ENCODE measurements around the gene UTS2R.

Gene UTS2R

GRCh38 chr17:82384730-82385481 is 13.3 kb downstream of the UTS2R start (continued):
- no peak for TF ChIP-seq ZNF792 (tag by site-specific recombination; IDR thresholded peaks at IDR 0.05)
- no peak for TF ChIP-seq ZNF596 (tag by site-specific recombination; IDR thresholded peaks at IDR 0.05)
- TF ChIP-seq ZNF335 (tag by site-specific recombination; conservative IDR thresholded peaks at IDR 0.05), result no peak
- no peak for TF ChIP-seq ZNF692 (tag by site-specific recombination; IDR thresholded peaks at IDR 0.05)
- no peak for TF ChIP-seq HOXD13 (CRISPR knock-in tag; IDR thresholded peaks at IDR 0.05; ENCODE audit: borderline replicate concordance)
- TF ChIP-seq ZBTB8A (tag by site-specific recombination; IDR thresholded peaks at IDR 0.05), result no peak
- TF ChIP-seq KLF17 (tag by site-specific recombination; IDR thresholded peaks at IDR 0.05), result no peak
- TF ChIP-seq HOXA7 (CRISPR knock-in tag; IDR thresholded peaks at IDR 0.05; ENCODE audit: borderline replicate concordance), result no peak

DNA sequence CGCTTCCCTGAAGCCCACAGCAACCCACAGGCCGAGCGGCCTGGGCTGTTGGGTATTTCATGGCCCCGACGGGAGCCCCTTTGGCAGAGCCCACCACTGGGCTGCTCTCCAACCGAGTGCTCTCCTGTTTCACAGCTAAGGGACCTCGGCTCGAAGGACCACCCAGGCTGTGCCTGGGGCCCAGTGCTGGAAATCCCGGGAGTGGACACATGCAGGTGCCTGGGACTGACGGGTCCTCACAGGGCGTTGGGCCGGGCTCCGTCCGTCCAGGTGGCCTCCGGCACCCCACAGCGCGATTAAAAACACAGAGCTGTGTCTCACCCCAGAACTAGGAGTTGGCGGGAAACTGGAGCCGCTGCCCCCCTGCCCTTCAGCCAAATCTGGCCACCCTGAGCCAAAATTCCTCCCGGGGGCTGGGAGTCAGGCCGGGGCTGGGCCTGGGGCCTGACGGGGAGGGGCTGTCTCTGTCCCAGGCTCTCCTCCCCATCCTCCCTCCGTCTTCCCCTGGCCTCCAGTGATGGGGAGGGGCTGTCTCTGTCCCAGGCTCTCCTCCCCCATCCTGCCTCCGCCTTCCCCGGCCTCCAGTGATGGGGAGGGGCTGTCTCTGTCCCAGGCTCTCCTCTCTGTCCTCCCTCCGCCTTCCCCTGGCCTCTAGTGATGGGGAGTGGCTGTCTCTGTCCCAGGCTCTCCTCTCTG is 14.1 kb downstream of the UTS2R start:
- H3K27ac ChIP-seq (ENCODE audit: extremely low read depth, low read depth, low read length), result no peak overlapping the region
- H3K9me3 ChIP-seq (ENCODE audit: control insufficient read depth, insufficient read depth, low read depth, low read length), result no peaks in the 10 kb centered on the region
- H3K4me3 ChIP-seq (ENCODE audit: low read depth, low read length), result no peak overlapping the region
- CTCF ChIA-PET, result interaction anchor here (0.6 kb wide), 1 partner anchor 140 kb away, joined by 3 read pairs; no protein-coding TSS in a partner anchor
- H3K4me1 ChIP-seq (ENCODE audit: control insufficient read depth, insufficient read depth, low read length), result no peaks in the 10 kb centered on the region
- POLR2A ChIA-PET, result interaction anchor here (0.6 kb wide), 1 partner anchor 15 kb away, joined by 3 read pairs; no protein-coding TSS in a partner anchor
- TF ChIP-seq ZNF658 (tag by site-specific recombination; IDR thresholded peaks at IDR 0.05) (no peak), IKZF3 (tag by site-specific recombination; IDR thresholded peaks at IDR 0.05) (no peak), MYNN (tag by site-specific recombination; IDR thresholded peaks at IDR 0.05; ENCODE audit: borderline replicate concordance) (no peak), SP3 (tag by site-specific recombination; IDR thresholded peaks at IDR 0.05) (peak; percentile 32; the same call in 1 of the 2 replicates), ZNF175 (tag by site-specific recombination; IDR thresholded peaks at IDR 0.05) (no peak), HOXD13 (CRISPR knock-in tag; IDR thresholded peaks at IDR 0.05; ENCODE audit: borderline replicate concordance) (no peak)
- TF ChIP-seq, protein P1, sequence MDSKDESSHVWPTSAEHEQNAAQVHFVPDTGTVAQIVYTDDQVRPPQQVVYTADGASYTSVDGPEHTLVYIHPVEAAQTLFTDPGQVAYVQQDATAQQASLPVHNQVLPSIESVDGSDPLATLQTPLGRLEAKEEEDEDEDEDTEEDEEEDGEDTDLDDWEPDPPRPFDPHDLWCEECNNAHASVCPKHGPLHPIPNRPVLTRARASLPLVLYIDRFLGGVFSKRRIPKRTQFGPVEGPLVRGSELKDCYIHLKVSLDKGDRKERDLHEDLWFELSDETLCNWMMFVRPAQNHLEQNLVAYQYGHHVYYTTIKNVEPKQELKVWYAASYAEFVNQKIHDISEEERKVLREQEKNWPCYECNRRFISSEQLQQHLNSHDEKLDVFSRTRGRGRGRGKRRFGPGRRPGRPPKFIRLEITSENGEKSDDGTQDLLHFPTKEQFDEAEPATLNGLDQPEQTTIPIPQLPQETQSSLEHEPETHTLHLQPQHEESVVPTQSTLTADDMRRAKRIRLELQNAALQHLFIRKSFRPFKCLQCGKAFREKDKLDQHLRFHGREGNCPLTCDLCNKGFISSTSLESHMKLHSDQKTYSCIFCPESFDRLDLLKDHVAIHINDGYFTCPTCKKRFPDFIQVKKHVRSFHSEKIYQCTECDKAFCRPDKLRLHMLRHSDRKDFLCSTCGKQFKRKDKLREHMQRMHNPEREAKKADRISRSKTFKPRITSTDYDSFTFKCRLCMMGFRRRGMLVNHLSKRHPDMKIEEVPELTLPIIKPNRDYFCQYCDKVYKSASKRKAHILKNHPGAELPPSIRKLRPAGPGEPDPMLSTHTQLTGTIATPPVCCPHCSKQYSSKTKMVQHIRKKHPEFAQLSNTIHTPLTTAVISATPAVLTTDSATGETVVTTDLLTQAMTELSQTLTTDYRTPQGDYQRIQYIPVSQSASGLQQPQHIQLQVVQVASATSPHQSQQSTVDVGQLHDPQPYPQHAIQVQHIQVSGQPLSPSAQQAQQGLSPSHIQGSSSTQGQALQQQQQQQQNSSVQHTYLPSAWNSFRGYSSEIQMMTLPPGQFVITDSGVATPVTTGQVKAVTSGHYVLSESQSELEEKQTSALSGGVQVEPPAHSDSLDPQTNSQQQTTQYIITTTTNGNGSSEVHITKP (tag by site-specific recombination; IDR thresholded peaks at IDR 0.05), result no peak
- H3K36me3 ChIP-seq (ENCODE audit: control insufficient read depth in 2 of 2, insufficient read depth in 1 of 2, low read length in 2 of 2), result no peaks in the 10 kb centered on the region

GRCh38 chr17:82386255-82386831 is 14.8 kb downstream of the UTS2R start:
- no peaks in the 10 kb centered on the region for H3K9me3 ChIP-seq (ENCODE audit: control insufficient read depth, insufficient read depth, low read depth, low read length)
- H3K4me3 ChIP-seq (ENCODE audit: low read depth, low read length), result no peak overlapping the region
- H3K4me1 ChIP-seq (ENCODE audit: control insufficient read depth, insufficient read depth, low read length), result no peaks in the 10 kb centered on the region
- H3K27ac ChIP-seq (ENCODE audit: extremely low read depth, low read depth, low read length), result no peak overlapping the region
- POLR2A ChIA-PET, result no interaction called here
- CTCF ChIA-PET, result no interaction called here
- peaks cover 0 to under 1% of the 10 kb centered on the region in 2 experiments; a peak in 1 of 3 replicates for H3K36me3 ChIP-seq (ENCODE audit: control insufficient read depth in 2 of 2, insufficient read depth in 1 of 2, low read length in 2 of 2)
- no peak for TF ChIP-seq ZNF596 (tag by site-specific recombination; IDR thresholded peaks at IDR 0.05)
- no peak for TF ChIP-seq ZNF621 (tag by site-specific recombination; IDR thresholded peaks at IDR 0.05)
- TF ChIP-seq ZNF341 (tag by site-specific recombination; IDR thresholded peaks at IDR 0.05; ENCODE audit: low read depth), result peak; percentile 81
- no peak for TF ChIP-seq ZNF549 (tag by site-specific recombination; IDR thresholded peaks at IDR 0.05)
- TF ChIP-seq, protein P2, sequence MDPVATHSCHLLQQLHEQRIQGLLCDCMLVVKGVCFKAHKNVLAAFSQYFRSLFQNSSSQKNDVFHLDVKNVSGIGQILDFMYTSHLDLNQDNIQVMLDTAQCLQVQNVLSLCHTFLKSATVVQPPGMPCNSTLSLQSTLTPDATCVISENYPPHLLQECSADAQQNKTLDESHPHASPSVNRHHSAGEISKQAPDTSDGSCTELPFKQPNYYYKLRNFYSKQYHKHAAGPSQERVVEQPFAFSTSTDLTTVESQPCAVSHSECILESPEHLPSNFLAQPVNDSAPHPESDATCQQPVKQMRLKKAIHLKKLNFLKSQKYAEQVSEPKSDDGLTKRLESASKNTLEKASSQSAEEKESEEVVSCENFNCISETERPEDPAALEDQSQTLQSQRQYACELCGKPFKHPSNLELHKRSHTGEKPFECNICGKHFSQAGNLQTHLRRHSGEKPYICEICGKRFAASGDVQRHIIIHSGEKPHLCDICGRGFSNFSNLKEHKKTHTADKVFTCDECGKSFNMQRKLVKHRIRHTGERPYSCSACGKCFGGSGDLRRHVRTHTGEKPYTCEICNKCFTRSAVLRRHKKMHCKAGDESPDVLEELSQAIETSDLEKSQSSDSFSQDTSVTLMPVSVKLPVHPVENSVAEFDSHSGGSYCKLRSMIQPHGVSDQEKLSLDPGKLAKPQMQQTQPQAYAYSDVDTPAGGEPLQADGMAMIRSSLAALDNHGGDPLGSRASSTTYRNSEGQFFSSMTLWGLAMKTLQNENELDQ (tag by site-specific recombination; IDR thresholded peaks at IDR 0.05; ENCODE audit: low read depth), result no peak
- TF ChIP-seq, protein P3, sequence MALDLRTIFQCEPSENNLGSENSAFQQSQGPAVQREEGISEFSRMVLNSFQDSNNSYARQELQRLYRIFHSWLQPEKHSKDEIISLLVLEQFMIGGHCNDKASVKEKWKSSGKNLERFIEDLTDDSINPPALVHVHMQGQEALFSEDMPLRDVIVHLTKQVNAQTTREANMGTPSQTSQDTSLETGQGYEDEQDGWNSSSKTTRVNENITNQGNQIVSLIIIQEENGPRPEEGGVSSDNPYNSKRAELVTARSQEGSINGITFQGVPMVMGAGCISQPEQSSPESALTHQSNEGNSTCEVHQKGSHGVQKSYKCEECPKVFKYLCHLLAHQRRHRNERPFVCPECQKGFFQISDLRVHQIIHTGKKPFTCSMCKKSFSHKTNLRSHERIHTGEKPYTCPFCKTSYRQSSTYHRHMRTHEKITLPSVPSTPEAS (tag by site-specific recombination; IDR thresholded peaks at IDR 0.05), result no peak
